Activated T-cell treated with anti-CD3 and anti-CD28 coated beads, Interleukin-2, amount 50 U/mL, for 4 hours (primary cell): ENCODE results near the gene PTPRM. TPM values are rescaled to one million over a fixed set of nuclear protein-coding genes. Genes with fewer than 3 reads are reported as not detected.

Experiments used
- ATAC-seq, 2 donors: fragments of 200-7000 bp; cut with Tn5 transposase; one replicate each; pipeline ENCODE4 v1.10.0; 2021
- DNase-seq: peaks from one replicate; pipeline ENCODE4 v3.0.0-alpha.2; 2020
- H3K27me3 Mint-ChIP-seq: one replicate; pipeline ENCODE4 v1.8.0; 2021; ENCODE audit warnings: low read depth, mixed read lengths
- H3K36me3 Mint-ChIP-seq: one replicate; pipeline ENCODE4 v1.8.0; 2022; ENCODE audit warnings: mixed read lengths; ENCODE audit not compliant: insufficient read depth
- H3K4me1 Mint-ChIP-seq: one replicate; pipeline ENCODE4 v1.8.0; 2021; ENCODE audit warnings: low read depth, mixed read lengths
- H3K4me3 Mint-ChIP-seq: one replicate; pipeline ENCODE4 v1.8.0; 2021; ENCODE audit warnings: mild to moderate bottlenecking, moderate library complexity, mixed read lengths
- H3K9me3 Mint-ChIP-seq: one replicate; pipeline ENCODE4 v1.8.0; 2021; ENCODE audit warnings: mixed read lengths
- total RNA-seq, 3 donors: library from RNA; stranded (reverse); gene quantifications; one replicate each; pipeline ENCODE4 v1.2.1, GENCODE V29; 2021

The PTPRM gene
- total RNA-seq, 3 donors from 2014 or later, result 1.5 to 3.5 (median 2.3) TPM

DNA sequence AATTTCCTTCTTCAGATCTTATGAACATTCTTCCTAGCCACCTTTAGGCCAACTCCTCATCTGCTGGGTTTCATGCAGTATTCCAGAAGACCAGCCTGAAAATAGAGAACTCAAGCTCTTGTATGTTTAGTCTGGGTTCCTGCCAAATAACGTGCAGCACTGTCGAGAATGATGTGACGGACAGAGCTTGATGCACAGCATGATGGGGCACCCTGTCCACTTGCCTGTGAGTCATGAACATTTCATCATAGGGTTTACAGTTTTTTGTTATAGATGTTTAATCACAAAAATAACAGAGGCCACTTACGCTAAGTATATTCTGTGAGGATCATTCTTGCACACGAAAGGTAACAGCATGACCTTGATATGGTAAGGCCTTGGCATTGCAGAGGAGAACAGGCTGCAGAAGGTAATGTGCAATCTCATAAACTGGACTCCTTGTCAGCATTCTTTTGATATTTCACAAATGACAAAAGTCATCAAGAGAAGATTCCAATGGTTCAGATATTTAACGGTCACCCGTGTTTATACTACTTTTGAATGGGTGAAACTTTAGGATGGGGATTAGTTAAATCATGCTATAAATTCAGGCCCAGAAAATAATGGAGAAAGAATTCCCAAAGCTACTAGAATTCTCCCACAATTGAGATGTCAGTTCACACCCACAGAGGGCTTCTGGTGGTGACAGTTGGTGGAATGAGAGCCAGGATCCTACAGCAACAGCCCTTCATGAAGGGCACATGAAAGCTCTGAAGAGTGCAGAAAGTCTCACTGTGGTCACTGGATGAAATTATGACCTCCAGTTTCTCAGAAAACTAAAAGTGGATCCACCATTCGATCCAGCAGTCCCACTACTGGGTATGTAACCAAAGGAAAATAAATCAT lies 646.0 kb downstream of the PTPRM start:
- Mint-ChIP-seq H3K4me3 (no peak overlapping the region), H3K9me3 (peaks cover 4% of the 10 kb centered on the region), H3K36me3 (no peaks in the 10 kb centered on the region), H3K4me1 (no peaks in the 10 kb centered on the region), H3K27me3 (no peaks in the 10 kb centered on the region)
- no peak for DNase-seq
- ATAC-seq, result no peak

DNA sequence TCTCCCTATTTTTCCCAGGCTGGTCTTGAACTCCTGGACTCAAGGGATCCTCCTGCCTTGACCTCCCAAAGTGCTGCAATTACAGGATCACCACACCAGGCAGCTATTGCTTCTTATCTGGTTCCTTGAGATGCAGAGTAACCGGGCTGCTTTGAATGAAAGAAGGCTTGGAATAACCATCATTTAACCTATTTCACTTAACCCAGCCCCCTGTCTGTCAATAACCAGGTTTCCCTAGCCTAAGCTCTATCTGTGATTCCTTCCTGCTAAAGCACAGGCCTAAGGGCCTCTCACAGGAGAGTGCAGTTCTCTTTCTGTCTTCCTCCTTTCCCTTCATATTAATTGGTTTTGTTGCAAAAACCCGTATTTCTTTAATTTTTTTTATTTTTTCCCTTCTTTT lies 648.6 kb downstream of the PTPRM start:
- Mint-ChIP-seq H3K27me3 (no peaks in the 10 kb centered on the region), H3K4me1 (no peaks in the 10 kb centered on the region), H3K4me3 (no peak overlapping the region), H3K9me3 (no peaks in the 10 kb centered on the region), H3K36me3 (no peaks in the 10 kb centered on the region)
- DNase-seq (no peak), ATAC-seq (no peak)

DNA sequence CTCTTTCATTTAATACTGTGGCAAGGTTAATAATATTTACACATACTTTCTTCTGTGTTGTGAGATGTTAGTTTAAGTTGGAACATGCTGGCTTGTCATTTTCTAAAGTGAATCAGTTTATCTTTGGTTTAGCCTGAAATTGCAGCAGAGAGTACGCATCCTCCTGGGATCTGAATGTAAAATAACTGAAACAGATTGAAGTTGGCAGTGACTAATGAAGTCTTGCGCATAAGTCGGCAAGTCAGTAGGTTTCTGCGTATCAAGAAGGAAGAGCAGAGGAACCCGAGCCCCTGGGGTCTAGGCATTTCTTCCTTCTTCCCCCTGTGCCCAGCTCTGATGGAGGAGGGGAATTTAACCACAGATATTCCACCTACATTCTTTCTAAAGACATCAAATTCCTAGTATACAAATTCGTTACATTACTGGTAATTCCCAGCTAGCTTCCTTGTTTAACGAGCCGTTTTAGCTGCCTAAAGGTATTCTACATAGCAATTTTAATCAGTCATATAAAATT lies 650.0 kb downstream of the PTPRM start:
- no peaks in the 10 kb centered on the region for H3K4me1 Mint-ChIP-seq

DNA sequence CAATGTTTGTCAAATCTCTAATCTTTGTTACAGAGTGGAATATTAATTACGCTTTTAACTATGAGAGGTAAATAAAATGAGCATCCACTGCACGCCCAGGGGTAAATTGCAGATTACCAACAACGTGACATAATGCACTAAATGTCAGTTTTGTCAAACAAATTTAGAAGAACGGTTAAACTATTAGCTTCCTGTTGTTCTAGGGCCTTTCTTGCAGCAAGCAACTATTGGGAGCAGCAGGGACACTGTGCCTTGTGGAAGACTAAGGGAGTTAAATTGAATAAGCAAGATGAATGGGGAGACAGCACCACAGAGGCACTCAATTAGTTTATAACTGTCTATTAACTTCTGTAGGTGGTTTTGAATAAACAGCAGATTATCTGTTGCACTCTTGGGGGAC lies 651.1 kb downstream of the PTPRM start:
- Mint-ChIP-seq H3K27me3 (no peaks in the 10 kb centered on the region), H3K36me3 (no peaks in the 10 kb centered on the region), H3K9me3 (no peaks in the 10 kb centered on the region), H3K4me3 (no peak overlapping the region), H3K4me1 (no peaks in the 10 kb centered on the region)
- ATAC-seq (no peak), DNase-seq (no peak)

More for the DNA sequence above, 650.0 kb downstream of the PTPRM start:
- Mint-ChIP-seq H3K4me3 (no peak overlapping the region), H3K36me3 (no peaks in the 10 kb centered on the region), H3K9me3 (no peaks in the 10 kb centered on the region), H3K27me3 (no peaks in the 10 kb centered on the region)
- no peak for DNase-seq
- ATAC-seq, result no peak

DNA sequence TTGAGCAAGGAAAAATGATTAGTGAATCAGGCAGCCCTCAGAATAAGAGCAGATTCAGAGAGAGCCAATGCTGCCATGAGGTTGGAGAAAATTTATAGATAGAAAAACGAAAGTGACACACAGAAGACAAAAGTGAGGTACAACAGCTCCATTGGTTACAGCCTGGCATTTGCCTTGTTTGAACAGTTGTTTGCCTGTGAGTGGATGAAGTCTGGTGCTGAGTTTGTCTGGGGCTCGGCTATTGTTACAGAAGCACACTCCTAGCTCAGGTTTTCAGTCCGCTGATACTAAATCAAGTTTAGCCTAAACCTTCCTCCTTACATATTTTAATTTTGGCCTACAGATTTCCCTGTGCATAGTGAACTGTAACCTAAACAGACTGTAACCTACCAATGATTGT lies 654.3 kb downstream of the PTPRM start:
- H3K4me3 Mint-ChIP-seq, result no peak overlapping the region
- no peak for ATAC-seq

DNA sequence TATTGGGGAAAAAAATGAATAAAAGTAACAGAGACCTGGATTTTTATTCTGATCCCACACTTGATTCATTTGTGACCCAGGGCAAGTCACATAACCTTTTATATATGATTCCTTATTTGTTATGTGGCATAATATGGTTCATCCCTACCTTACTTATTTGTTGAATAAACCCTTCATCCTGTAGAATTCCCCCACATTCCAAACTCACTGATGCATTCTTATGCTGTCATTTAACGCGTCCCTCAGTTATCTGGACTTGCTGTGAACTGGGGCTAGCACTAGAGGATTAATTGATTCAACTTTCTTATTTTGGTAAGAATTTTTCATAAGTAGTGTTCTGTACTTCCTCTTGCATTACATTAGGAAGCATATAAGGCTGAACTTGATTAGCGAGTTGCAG lies 657.5 kb downstream of the PTPRM start:
- DNase-seq, result no peak
- Mint-ChIP-seq H3K4me1 (no peaks in the 10 kb centered on the region), H3K36me3 (no peaks in the 10 kb centered on the region), H3K9me3 (no peaks in the 10 kb centered on the region), H3K27me3 (no peaks in the 10 kb centered on the region), H3K4me3 (no peak overlapping the region)
- no peak for ATAC-seq

More for the DNA sequence above, 654.3 kb downstream of the PTPRM start:
- H3K27me3 Mint-ChIP-seq, result no peaks in the 10 kb centered on the region
- no peaks in the 10 kb centered on the region for H3K4me1 Mint-ChIP-seq
- DNase-seq, result no peak
- no peaks in the 10 kb centered on the region for H3K36me3 Mint-ChIP-seq
- H3K9me3 Mint-ChIP-seq, result no peaks in the 10 kb centered on the region

DNA sequence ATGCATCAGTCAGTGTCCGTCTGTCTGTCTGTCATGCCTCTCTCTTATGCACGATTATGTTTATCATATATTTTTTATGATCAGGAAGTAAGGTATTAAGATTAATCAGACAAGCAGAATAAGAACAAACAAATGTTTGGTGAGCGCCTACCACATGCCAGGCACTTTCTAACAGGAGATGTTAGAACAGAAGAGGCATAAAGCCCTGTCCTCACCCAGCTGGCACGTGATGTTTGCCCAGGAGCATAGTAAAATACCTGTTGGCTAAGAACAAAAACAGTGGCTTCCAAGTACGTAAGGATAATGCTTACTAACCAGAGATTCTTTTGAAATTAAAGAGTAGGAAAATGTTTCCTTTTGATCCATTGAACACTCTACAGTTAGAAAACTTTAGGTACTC lies 661.9 kb downstream of the PTPRM start:
- H3K36me3 Mint-ChIP-seq, result no peaks in the 10 kb centered on the region
- H3K4me3 Mint-ChIP-seq, result no peak overlapping the region
- no peaks in the 10 kb centered on the region for H3K27me3 Mint-ChIP-seq
- no peak for DNase-seq
- no peak for ATAC-seq
- peaks cover 3% of the 10 kb centered on the region for H3K4me1 Mint-ChIP-seq
- H3K9me3 Mint-ChIP-seq, result peaks cover 3% of the 10 kb centered on the region

DNA sequence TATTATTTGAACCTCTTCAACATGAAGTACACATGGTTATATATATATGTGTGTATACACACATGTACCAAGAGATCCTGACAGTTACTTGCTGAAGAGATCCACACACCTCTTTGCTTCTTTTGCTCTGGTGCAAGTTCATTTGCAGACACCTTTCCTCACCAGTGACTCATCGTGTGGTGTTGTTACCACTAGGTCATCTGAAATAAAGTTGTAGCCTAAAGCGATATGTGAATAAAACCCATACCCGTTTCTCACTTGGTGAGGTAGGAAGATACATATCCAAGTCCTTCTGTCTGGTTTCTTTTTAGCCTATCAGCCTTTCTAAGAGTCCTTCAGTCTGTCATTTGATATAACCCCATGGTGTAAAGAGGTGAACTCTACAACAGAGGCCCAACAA lies 662.7 kb downstream of the PTPRM start:
- Mint-ChIP-seq H3K27me3 (no peaks in the 10 kb centered on the region), H3K9me3 (peaks cover 3% of the 10 kb centered on the region), H3K36me3 (no peaks in the 10 kb centered on the region), H3K4me3 (no peak overlapping the region), H3K4me1 (peaks cover 3% of the 10 kb centered on the region)
- ATAC-seq (no peak), DNase-seq (no peak)

DNA sequence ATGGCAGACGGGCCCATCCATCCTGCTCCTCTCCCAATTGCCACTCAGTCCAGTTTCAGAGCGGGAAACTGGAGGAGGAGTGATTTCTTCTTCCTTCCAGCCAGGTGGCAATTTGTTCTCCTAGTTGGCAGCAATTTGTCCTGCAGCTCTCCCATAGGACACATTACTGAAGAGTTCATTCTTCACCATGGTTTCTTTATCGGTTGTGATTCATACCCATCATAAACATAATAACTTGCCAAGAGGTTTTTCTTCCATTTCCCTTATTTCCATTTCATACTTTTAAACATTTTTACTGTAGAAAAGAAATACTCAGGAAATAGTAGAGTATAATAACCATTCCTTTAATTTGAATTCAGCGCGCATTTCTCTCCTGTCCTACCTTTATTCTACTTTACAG lies 664.2 kb downstream of the PTPRM start:
- H3K36me3 Mint-ChIP-seq, result no peaks in the 10 kb centered on the region
- no peak for ATAC-seq

DNA sequence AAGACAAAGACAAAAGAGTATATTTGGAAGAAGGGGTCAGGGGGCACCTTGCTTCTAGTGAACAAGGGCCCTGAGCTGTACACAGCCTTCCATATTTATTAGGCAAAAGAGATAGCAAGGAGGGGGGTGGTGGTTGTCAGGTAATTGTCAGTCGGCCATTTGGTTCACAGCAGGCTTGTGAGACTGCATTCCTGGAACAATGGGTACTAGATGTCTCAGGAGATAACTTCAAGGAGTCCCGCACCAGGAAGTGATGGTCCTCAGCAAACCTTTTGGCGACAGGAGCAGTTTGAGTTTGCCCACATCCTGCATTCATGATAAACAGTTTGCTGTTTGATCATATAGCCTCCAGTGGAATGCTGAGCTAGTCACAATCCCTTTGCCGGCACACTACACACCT lies 665.7 kb downstream of the PTPRM start:
- Mint-ChIP-seq H3K9me3 (peaks cover 3% of the 10 kb centered on the region), H3K4me3 (no peak overlapping the region), H3K36me3 (no peaks in the 10 kb centered on the region), H3K4me1 (peaks cover 3% of the 10 kb centered on the region), H3K27me3 (no peaks in the 10 kb centered on the region)
- no peak for ATAC-seq
- DNase-seq, result no peak

More for the DNA sequence above, 664.2 kb downstream of the PTPRM start:
- Mint-ChIP-seq H3K4me3 (no peak overlapping the region), H3K4me1 (peaks cover 3% of the 10 kb centered on the region), H3K9me3 (peaks cover 3% of the 10 kb centered on the region), H3K27me3 (no peaks in the 10 kb centered on the region)
- no peak for DNase-seq

DNA sequence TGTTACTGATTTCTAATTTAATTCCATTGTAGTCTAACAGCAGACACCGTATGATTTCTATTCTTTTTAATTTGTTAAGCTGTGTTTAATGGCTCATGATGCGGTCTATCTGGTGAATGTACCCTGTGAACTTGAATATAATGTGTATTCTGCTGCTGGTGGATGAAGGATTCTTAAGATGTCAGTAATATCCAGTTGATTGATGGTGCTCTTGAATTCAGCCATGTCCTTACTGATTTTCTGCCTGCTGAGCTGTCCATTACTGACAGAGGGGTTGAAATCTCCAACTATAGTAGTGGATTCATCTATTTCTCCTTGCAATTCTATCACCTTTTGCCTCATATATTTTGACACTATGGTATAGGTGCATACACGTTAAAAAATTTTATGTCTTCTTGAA lies 668.8 kb downstream of the PTPRM start:
- Mint-ChIP-seq H3K36me3 (no peaks in the 10 kb centered on the region), H3K4me1 (peaks cover 3% of the 10 kb centered on the region), H3K9me3 (peaks cover 7% of the 10 kb centered on the region), H3K4me3 (no peak overlapping the region), H3K27me3 (no peaks in the 10 kb centered on the region)
- ATAC-seq, result no peak
- no peak for DNase-seq

DNA sequence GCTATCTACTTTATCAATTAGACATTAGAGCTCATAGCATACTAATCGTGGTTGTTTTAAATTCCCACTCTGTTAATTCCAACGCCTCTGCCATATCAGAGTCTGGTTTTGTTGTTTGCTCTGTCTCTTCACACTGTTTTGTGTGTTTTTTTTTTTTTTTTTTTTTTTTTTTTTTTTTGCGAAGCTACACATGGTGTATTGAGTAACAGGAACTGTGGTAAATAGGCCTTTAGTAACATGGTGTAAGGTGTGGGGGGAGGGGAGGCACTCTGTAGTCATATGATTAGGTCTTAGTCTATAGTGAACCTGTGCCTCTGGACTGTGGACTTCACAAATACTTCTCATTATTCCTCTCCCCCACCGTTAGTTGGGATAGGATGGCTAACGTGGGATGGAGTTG lies 671.4 kb downstream of the PTPRM start:
- H3K27me3 Mint-ChIP-seq, result no peaks in the 10 kb centered on the region
- no peaks in the 10 kb centered on the region for H3K4me1 Mint-ChIP-seq
- no peak for ATAC-seq
- no peak for DNase-seq
- H3K4me3 Mint-ChIP-seq, result no peak overlapping the region
- H3K9me3 Mint-ChIP-seq, result peaks cover 7% of the 10 kb centered on the region
- H3K36me3 Mint-ChIP-seq, result no peaks in the 10 kb centered on the region

DNA sequence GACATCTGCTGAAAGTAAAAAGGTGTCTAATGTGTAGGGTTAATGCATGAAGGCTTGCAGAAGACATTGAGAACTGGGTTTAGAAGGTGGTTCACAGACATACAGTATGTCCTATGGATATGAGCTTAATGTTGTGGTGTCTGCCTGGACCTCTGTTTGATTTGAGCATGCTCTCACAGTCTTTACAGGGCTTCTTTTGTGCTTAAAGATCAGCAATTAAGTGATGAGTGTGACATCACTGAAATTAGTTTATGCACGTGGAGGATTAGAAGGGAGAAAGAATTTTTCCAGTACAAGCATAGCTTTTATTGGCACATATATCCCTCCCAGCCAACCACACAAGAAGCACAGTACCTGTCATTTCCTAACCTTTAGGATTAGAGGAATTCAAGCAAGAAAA lies 674.6 kb downstream of the PTPRM start:
- H3K27me3 Mint-ChIP-seq, result no peaks in the 10 kb centered on the region

DNA sequence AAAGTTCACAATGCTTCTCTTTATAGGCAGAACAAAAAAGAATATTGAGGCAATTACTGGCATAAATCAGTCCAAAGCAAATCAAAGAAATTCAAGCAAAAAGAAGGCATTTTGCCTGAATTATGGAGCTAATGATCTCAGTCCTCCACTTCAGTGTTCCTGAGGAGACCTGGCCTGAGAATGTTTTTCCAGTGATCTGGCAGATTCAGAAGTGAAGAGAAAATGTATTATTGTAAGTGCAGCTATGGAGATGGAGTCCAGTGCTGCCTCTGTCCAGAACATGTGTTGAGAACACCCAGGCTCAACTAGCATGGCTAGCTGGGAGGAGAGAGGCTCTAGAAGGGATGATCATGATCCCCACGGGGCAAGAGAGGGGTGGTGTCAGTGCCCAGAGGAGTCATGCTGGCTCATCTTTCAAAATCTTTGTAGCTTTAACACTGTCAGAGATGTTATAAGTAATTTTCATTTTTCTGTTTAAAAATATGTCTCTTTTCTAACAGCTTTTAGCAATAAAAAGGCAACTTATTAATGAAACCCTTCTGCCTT lies 675.1 kb downstream of the PTPRM start:
- Mint-ChIP-seq H3K36me3 (no peaks in the 10 kb centered on the region), H3K9me3 (peaks cover 4% of the 10 kb centered on the region), H3K4me3 (no peak overlapping the region), H3K4me1 (no peaks in the 10 kb centered on the region), H3K27me3 (no peaks in the 10 kb centered on the region)
- no peak for ATAC-seq
- DNase-seq, result no peak

More for the DNA sequence above, 674.6 kb downstream of the PTPRM start:
- no peaks in the 10 kb centered on the region for H3K36me3 Mint-ChIP-seq
- no peaks in the 10 kb centered on the region for H3K4me1 Mint-ChIP-seq
- ATAC-seq, result no peak
- H3K4me3 Mint-ChIP-seq, result no peak overlapping the region
- DNase-seq, result no peak
- peaks cover 4% of the 10 kb centered on the region for H3K9me3 Mint-ChIP-seq

DNA sequence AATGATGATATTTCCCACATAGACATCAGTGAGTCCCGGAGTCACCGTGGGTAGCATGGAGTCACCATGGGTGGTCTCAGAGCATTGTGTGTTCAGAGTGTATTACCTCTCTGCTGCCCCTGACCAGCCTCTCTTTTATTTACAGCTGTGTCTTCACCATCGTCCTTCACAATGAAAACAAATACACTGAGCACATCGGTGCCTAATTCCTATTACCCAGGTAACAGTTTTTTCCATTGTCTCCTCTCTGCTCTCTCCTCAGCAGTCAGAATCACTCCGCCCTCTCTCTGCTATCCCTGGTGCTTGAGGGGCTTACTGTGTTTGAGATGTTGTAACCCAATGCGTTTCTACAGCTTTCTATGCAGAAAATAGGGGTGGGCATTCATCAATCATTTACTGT lies 680.6 kb downstream of the PTPRM start:
- no peaks in the 10 kb centered on the region for H3K36me3 Mint-ChIP-seq
- no peak for DNase-seq
- no peaks in the 10 kb centered on the region for H3K27me3 Mint-ChIP-seq
- H3K4me3 Mint-ChIP-seq, result no peak overlapping the region
- ATAC-seq, result no peak
- H3K9me3 Mint-ChIP-seq, result peaks cover 3% of the 10 kb centered on the region
- H3K4me1 Mint-ChIP-seq, result no peaks in the 10 kb centered on the region
